Stimulated activated CD8-positive, alpha-beta memory T cell treated with anti-CD3 and anti-CD28 coated beads, Interleukin-12 subunit alpha, Interleukin-12 subunit beta, amount 100 ng/mL, for 24 hours (primary cell): Measurements from ENCODE around the gene PCP4.

Experiments used
- DNase-seq: peaks from one replicate; pipeline ENCODE4 v3.0.0-alpha.2; 2020; ENCODE audit errors: extremely low read depth

PCP4 gene

DNA sequence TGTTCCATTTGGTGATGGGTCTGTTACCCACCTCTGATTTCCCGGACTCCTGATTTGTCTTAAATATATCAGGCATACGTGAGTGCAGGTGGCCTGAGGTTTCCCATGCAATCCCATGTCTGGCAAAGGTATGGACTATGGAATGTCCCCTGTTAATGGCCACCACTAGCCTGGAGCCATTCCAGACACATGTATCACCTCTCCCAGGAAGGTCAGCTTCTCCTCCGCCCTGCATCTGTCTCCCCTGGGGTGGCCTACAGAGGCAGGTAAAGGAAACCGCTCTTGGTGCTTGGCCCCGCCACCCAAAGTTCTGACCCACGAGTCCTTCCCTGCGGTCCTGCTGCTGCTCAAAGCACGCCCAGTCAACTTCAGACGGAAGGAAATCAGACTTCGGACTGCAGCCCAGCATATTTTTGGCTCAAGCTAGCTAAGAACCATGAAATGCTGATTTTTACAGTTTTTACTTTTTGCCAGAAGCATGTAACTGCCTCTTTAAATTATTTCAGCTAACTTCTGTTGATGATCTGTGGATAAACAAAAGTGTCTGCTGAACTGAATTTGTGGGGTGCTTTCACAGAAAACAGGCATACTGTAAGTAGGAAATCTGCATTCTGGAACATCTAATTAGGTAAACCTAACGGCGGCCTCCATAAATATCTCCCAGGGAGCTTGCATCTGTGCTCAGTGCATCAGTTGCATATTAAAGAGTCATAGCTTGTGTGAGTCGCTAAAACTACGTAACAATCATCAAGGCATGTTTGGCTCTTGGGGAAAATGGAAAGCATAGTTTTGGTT is 105.9 kb downstream of the PCP4 start:
- DNase-seq = no peak

DNA sequence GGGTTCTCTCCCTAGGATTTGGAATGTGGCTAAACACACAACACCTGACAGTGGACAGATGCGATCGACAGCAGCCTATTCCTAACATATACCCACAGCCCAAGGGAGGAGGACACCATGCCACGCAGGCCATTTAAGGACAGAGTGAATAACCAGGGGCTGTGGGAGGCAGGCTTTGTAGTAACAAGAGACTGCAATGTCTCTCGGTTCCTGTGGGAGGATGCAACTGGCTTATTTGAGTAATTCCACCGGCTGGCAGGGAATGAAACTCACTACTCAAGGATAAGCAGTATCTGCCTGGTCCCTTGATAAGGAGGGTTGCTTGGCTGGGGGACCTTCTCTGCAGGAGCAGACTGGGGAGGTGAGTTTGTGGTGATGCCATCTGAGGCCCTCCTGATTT is 109.6 kb downstream of the PCP4 start:
- DNase-seq = no peak
